Esophagus mucosa (tissue), 1 donor: ENCODE results near the gene TMEM30A. TPM values are rescaled to one million over a fixed set of nuclear protein-coding genes. Genes with fewer than 3 reads are reported as not detected.

ENCODE experiments used
- ATAC-seq: fragments of 200-7000 bp; cut with Tn5 transposase; one replicate; pipeline ENCODE4 v1.9.1; 2020
- total RNA-seq: library from RNA; stranded (reverse); gene quantifications from one replicate; pipeline ENCODE4 v1.2.4, GENCODE V29; 2023
- donor health status: DM: yes; HTN: yes; CAD: no.

Gene TMEM30A
- 64.0 TPM for total RNA-seq

GRCh38 chr6:75284632-75285282 lies at the start of gene TMEM30A:
Gene TMEM30A (minus strand): TSS chr6:75284792. CDS start chr6:75284638, 154 bp downstream.
- ATAC-seq = peak; percentile 100

- ATAC-seq = no peak
Measured at GRCh38 chr6:75333676-75334200, 49.1 kb upstream of the TMEM30A start.

GRCh38 chr6:75331151-75331550 lies 46.6 kb upstream of the TMEM30A start:
- ATAC-seq = no peak

GRCh38 chr6:75329703-75330102 lies 45.1 kb upstream of the TMEM30A start:
- ATAC-seq = no peak

- no peak for ATAC-seq
Measured at GRCh38 chr6:75327807-75328206, 43.2 kb upstream of the TMEM30A start.

- ATAC-seq = no peak
Measured at GRCh38 chr6:75326557-75327258, 42.1 kb upstream of the TMEM30A start.

- ATAC-seq = no peak
Measured at GRCh38 chr6:75318900-75319299, 34.3 kb upstream of the TMEM30A start.

GRCh38 chr6:75317503-75318206 lies 33.1 kb upstream of the TMEM30A start:
- ATAC-seq = no peak

GRCh38 chr6:75315978-75316377 lies 31.4 kb upstream of the TMEM30A start:
- ATAC-seq = no peak

- no peak for ATAC-seq
Measured at GRCh38 chr6:75308250-75308988, 23.8 kb upstream of the TMEM30A start.

GRCh38 chr6:75307364-75308004 lies 22.9 kb upstream of the TMEM30A start:
- no peak for ATAC-seq

- no peak for ATAC-seq
Measured at GRCh38 chr6:75306064-75306463, 21.5 kb upstream of the TMEM30A start.

GRCh38 chr6:75305573-75305972 lies 21.0 kb upstream of the TMEM30A start:
- ATAC-seq = no peak

- ATAC-seq = no peak
Measured at GRCh38 chr6:75302280-75302679, 17.7 kb upstream of the TMEM30A start.

- ATAC-seq = no peak
Measured at GRCh38 chr6:75301537-75301936, 16.9 kb upstream of the TMEM30A start.

GRCh38 chr6:75301088-75301487 lies 16.5 kb upstream of the TMEM30A start:
- no peak for ATAC-seq

- no peak for ATAC-seq
Measured at GRCh38 chr6:75300531-75300855, 15.9 kb upstream of the TMEM30A start.

- ATAC-seq = no peak
Measured at GRCh38 chr6:75299801-75300530, 15.4 kb upstream of the TMEM30A start.

- peak; percentile 60 for ATAC-seq
Measured at GRCh38 chr6:75296811-75297779, 12.5 kb upstream of the TMEM30A start.

- ATAC-seq = no peak
Measured at GRCh38 chr6:75292555-75292954, 8.0 kb upstream of the TMEM30A start.
